MM.1S (cell line): ENCODE results near the gene GJB2.

Experiments used
- DNase-seq: peaks from one replicate; pipeline ENCODE4 v3.0.0-alpha.2; 2015
- H2AFZ ChIP-seq: fragments of 300-600 bp; sonication (generic); 2 replicates; pipeline ENCODE4 v1.6.0; 2016; ENCODE audit warnings: antibody characterized with exemption, low read length
- H3F3A ChIP-seq: fragments of 300-600 bp; sonication (generic); 2 replicates; pipeline ENCODE4 v1.6.1; 2016; ENCODE audit warnings: mild to moderate bottlenecking, antibody characterized with exemption, low read length, moderate library complexity, mixed read lengths; ENCODE audit not compliant: insufficient read depth
- H3K27ac ChIP-seq: fragments of 300-600 bp; sonication (generic); 2 replicates; pipeline ENCODE4 v1.5.1; 2016; ENCODE audit warnings: mild to moderate bottlenecking, low read length
- H3K27me3 ChIP-seq: fragments of 300-600 bp; sonication (generic); replicated peaks from 2 replicates; pipeline ENCODE4 v1.6.0; 2016; ENCODE audit warnings: low read length; ENCODE audit not compliant: insufficient read depth
- H3K36me3 ChIP-seq: fragments of 300-600 bp; sonication (generic); replicated peaks from 2 replicates; pipeline ENCODE4 v1.6.1; 2016; ENCODE audit warnings: mild to moderate bottlenecking, low read length, mixed read lengths; ENCODE audit not compliant: insufficient read depth
- H3K4me1 ChIP-seq: fragments of 300-600 bp; sonication (generic); 2 replicates; pipeline ENCODE4 v1.6.1; 2016; ENCODE audit warnings: low read length, mixed read lengths
- H3K4me2 ChIP-seq: fragments of 300-600 bp; sonication (generic); 2 replicates; pipeline ENCODE4 v1.6.0; 2016; ENCODE audit warnings: low read depth, low read length
- H3K4me3 ChIP-seq: fragments of 300-600 bp; sonication (generic); 2 replicates; pipeline ENCODE4 v1.5.1; 2016; ENCODE audit warnings: low read length, mixed read lengths
- H3K79me2 ChIP-seq: fragments of 300-600 bp; sonication (generic); 2 replicates; pipeline ENCODE4 v1.6.1; 2016; ENCODE audit warnings: mixed run types, low read length, mixed read lengths
- H3K9ac ChIP-seq: fragments of 300-600 bp; sonication (generic); 2 replicates; pipeline ENCODE4 v1.6.1; 2016; ENCODE audit warnings: low read length, mixed read lengths
- H3K9me2 ChIP-seq: fragments of 300-600 bp; sonication (generic); replicated peaks from 2 replicates; pipeline ENCODE4 v1.6.1; 2016; ENCODE audit warnings: mild to moderate bottlenecking, low read length, mixed read lengths; ENCODE audit not compliant: insufficient read depth
- H3K9me3 ChIP-seq: fragments of 300-600 bp; sonication (generic); replicated peaks from 2 replicates; pipeline ENCODE4 v1.6.1; 2016; ENCODE audit warnings: mild to moderate bottlenecking, low read length, mixed read lengths; ENCODE audit not compliant: insufficient read depth
- H4K20me1 ChIP-seq: fragments of 300-600 bp; sonication (generic); 2 replicates; pipeline ENCODE4 v1.6.1; 2016; ENCODE audit warnings: mild to moderate bottlenecking, low read length, moderate library complexity, mixed read lengths; ENCODE audit not compliant: insufficient read depth
- EZH2 ChIP-seq: fragments of 300-600 bp; sonication (generic); optimal IDR thresholded peaks from 2 replicates; pipeline ENCODE3; 2017; ENCODE audit warnings: low read depth, mild to moderate bottlenecking, antibody characterized with exemption, low read length, mixed read lengths
- EZH2phosphoT487 ChIP-seq: fragments of 300-600 bp; sonication (generic); IDR thresholded peaks from 2 replicates; pipeline ENCODE4 v1.6.1; 2018; ENCODE audit warnings: antibody characterized with exemption, low read length
- TF ChIP-seq, protein P1 (sequence below): fragments of 300-600 bp; sonication (generic); IDR thresholded peaks from 2 replicates; pipeline ENCODE4 v1.5.1; 2016; ENCODE audit warnings: antibody characterized with exemption, low read length, mixed read lengths

The GJB2 gene

DNA sequence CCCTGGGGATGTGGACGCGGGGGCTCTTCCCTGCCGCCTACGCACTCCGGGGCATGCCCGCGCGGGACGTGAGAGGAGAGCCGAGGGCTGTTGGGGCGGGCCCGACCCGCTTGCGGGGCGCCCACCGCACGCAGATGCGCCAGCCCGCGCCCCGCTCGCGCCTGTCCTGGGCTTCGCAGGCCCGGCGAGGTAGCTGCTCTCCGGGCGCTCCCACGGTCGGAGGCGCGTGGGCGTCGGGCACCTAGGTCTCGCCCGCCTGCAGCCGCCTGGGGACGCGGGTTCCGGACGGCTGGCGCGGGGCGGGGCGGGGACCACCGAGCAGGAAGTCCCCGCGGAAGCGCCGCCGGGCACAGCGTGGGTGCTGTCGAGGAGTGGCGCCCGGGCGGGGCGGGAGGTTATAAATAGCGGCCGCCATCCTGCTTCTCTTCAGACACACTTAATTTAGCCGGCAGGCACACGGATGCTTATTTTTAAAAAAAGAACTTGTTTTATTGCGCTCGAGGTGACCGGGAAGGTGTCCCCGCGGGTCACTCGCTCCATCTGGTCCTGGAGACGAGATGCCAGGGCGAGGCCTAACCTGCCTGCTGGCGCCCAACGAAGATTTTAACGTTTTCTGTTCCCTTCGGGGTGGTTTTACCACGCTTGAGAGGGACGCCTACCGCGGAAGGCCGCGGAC lies 31.3 kb downstream of the GJB2 start:
- Histone ChIP-seq H3K27me3 (peaks cover 13% of the 10 kb centered on the region), H3F3A (no peaks in the 10 kb centered on the region), H3K4me3 (peak overlapping the region; percentile 50; the same call in 1 of the 2 replicates), H3K27ac (no peak overlapping the region), H3K9me3 (no peaks in the 10 kb centered on the region), H3K9ac (no peak overlapping the region), H3K4me2 (peak overlapping the region; percentile 54; the same call in 1 of the 2 replicates), H2AFZ (peak overlapping the region; percentile 31; the same call in 1 of the 2 replicates), H3K4me1 (no peaks in the 10 kb centered on the region), H3K36me3 (no peaks in the 10 kb centered on the region), H3K9me2 (no peaks in the 10 kb centered on the region), H3K79me2 (no peaks in the 10 kb centered on the region), H4K20me1 (no peaks in the 10 kb centered on the region)
- TF ChIP-seq EZH2phosphoT487: no peak
- DNase-seq: no peak

DNA sequence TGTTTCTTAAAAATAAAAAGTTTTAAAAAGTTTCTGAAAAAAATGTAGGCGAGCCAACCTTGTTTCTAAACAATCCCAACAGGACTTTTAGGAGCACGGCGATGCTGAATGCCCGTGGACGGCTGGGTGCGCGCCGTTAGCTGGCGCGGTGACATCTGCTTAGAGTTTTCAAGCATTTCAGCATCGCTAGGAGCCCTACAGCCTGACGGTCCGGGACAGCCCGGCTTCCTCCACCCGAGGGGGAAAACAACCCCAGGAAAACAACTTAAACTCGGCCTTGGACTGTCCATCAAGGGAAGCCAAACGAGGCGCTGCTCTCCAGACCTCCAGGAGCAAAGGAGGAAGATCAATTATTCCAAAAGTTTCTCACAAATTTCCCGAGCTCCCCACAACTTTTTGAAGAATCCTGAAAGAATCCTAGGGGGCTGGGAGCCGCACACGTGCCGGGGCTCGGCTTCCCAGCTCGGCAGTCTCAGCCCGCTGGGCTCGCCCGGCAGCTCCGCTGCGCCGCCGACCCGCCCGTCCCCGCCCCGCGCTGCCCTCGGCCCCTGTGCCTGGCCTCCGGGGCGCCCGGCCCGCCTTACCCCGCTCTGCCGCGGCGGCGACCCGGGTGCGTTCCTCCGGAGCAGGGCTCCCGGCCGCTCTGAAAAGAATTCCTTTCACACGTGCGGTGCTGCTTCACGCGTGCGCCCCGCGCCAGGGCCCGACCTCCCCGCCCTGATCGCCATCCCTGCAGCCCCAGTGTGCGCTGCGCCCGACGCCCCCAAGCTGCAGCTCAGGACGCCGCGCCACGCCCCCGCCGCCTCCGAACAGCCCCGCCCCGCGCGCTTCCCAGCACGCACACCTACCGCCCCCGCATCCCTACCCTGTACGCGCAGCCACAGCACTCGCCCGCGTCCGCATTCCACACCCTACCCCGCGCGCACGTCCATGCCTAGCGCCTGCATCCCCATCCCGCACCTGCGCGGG lies 32.1 kb downstream of the GJB2 start, which contains the start of gene GJA3:
Gene GJA3, minus strand, starts transcription at position 747 of the 969 bp plus-strand sequence. CDS start 17,764 bp downstream, outside the sequence.
- Histone ChIP-seq H3K27ac (no peak within 1 kb of the TSS), H3K4me1 (no peaks in the 10 kb centered on the region), H3K27me3 (peaks cover 13% of the 10 kb centered on the region), H3K9me3 (no peaks in the 10 kb centered on the region), H4K20me1 (no peaks in the 10 kb centered on the region), H2AFZ (peak within 1 kb of the TSS; percentile 31; the same call in 1 of the 2 replicates), H3K9me2 (no peaks in the 10 kb centered on the region), H3F3A (no peaks in the 10 kb centered on the region), H3K9ac (no peak within 1 kb of the TSS), H3K4me3 (peak within 1 kb of the TSS; percentile 50), H3K4me2 (peak within 1 kb of the TSS; percentile 86), H3K79me2 (no peaks in the 10 kb centered on the region), H3K36me3 (no peaks in the 10 kb centered on the region)
- no peak for DNase-seq
- TF ChIP-seq EZH2phosphoT487 (no peak), EZH2 (no peak)
- TF ChIP-seq, protein P1, sequence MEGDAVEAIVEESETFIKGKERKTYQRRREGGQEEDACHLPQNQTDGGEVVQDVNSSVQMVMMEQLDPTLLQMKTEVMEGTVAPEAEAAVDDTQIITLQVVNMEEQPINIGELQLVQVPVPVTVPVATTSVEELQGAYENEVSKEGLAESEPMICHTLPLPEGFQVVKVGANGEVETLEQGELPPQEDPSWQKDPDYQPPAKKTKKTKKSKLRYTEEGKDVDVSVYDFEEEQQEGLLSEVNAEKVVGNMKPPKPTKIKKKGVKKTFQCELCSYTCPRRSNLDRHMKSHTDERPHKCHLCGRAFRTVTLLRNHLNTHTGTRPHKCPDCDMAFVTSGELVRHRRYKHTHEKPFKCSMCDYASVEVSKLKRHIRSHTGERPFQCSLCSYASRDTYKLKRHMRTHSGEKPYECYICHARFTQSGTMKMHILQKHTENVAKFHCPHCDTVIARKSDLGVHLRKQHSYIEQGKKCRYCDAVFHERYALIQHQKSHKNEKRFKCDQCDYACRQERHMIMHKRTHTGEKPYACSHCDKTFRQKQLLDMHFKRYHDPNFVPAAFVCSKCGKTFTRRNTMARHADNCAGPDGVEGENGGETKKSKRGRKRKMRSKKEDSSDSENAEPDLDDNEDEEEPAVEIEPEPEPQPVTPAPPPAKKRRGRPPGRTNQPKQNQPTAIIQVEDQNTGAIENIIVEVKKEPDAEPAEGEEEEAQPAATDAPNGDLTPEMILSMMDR: no peak

DNA sequence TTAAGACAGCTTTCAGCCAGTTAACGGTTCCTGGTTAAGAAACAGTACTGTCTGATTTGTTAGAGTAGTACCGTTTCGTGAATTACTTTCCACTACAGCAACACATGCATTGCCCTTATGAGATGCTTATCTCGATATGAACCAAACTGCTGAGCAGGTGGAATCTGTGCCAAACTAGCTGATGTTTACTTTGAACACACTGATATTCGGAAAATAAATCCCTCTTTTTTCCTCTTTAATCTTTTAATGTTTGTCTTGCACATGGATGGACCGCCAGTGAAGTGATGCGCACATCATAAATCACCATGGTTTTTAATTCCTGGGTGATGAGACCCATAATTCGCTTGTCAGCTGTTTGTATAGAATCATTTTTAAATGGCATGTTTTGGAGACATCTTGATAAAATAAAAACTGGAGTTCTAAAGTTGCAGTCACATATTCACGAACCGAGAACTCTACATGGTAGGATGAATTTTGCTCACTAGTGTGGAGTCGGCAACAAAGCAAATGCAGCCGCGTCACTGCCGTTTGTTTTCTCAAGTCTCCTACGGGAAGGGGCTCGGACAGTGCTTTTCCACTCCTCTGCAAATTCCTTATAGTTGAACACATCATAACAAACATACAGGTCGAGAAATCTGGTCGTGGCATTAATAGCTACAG lies 33.0 kb downstream of the GJB2 start:
- Histone ChIP-seq H4K20me1 (no peaks in the 10 kb centered on the region), H3K4me2 (peak overlapping the region; percentile 86; the same call in 1 of the 2 replicates), H2AFZ (no peak overlapping the region), H3K9me3 (no peaks in the 10 kb centered on the region), H3F3A (no peaks in the 10 kb centered on the region), H3K9ac (no peak overlapping the region), H3K9me2 (no peaks in the 10 kb centered on the region), H3K4me3 (peak overlapping the region; percentile 46; the same call in 1 of the 2 replicates), H3K36me3 (no peaks in the 10 kb centered on the region), H3K27ac (no peak overlapping the region), H3K4me1 (no peaks in the 10 kb centered on the region), H3K27me3 (peaks cover 13% of the 10 kb centered on the region), H3K79me2 (no peaks in the 10 kb centered on the region)
- no peak for DNase-seq
- TF ChIP-seq EZH2: no peak
- TF ChIP-seq, protein P1: no peak
- TF ChIP-seq EZH2phosphoT487: no peak
